MM.1S (cell line): ENCODE measurements around the gene NUP98.

ENCODE experiments used
- DNase-seq: peaks from one replicate; pipeline ENCODE4 v3.0.0-alpha.2; 2015
- H2AFZ ChIP-seq: fragments of 300-600 bp; sonication (generic); 2 replicates; pipeline ENCODE4 v1.6.0; 2016; ENCODE audit warnings: antibody characterized with exemption, low read length
- H3F3A ChIP-seq: fragments of 300-600 bp; sonication (generic); 2 replicates; pipeline ENCODE4 v1.6.1; 2016; ENCODE audit warnings: mild to moderate bottlenecking, antibody characterized with exemption, low read length, moderate library complexity, mixed read lengths; ENCODE audit not compliant: insufficient read depth
- H3K27ac ChIP-seq: fragments of 300-600 bp; sonication (generic); 2 replicates; pipeline ENCODE4 v1.5.1; 2016; ENCODE audit warnings: mild to moderate bottlenecking, low read length
- H3K27me3 ChIP-seq: fragments of 300-600 bp; sonication (generic); replicated peaks from 2 replicates; pipeline ENCODE4 v1.6.0; 2016; ENCODE audit warnings: low read length; ENCODE audit not compliant: insufficient read depth
- H3K36me3 ChIP-seq: fragments of 300-600 bp; sonication (generic); replicated peaks from 2 replicates; pipeline ENCODE4 v1.6.1; 2016; ENCODE audit warnings: mild to moderate bottlenecking, low read length, mixed read lengths; ENCODE audit not compliant: insufficient read depth
- H3K4me1 ChIP-seq: fragments of 300-600 bp; sonication (generic); 2 replicates; pipeline ENCODE4 v1.6.1; 2016; ENCODE audit warnings: low read length, mixed read lengths
- H3K4me2 ChIP-seq: fragments of 300-600 bp; sonication (generic); 2 replicates; pipeline ENCODE4 v1.6.0; 2016; ENCODE audit warnings: low read depth, low read length
- H3K4me3 ChIP-seq: fragments of 300-600 bp; sonication (generic); 2 replicates; pipeline ENCODE4 v1.5.1; 2016; ENCODE audit warnings: low read length, mixed read lengths
- H3K79me2 ChIP-seq: fragments of 300-600 bp; sonication (generic); 2 replicates; pipeline ENCODE4 v1.6.1; 2016; ENCODE audit warnings: mixed run types, low read length, mixed read lengths
- H3K9ac ChIP-seq: fragments of 300-600 bp; sonication (generic); 2 replicates; pipeline ENCODE4 v1.6.1; 2016; ENCODE audit warnings: low read length, mixed read lengths
- H3K9me2 ChIP-seq: fragments of 300-600 bp; sonication (generic); replicated peaks from 2 replicates; pipeline ENCODE4 v1.6.1; 2016; ENCODE audit warnings: mild to moderate bottlenecking, low read length, mixed read lengths; ENCODE audit not compliant: insufficient read depth
- H3K9me3 ChIP-seq: fragments of 300-600 bp; sonication (generic); replicated peaks from 2 replicates; pipeline ENCODE4 v1.6.1; 2016; ENCODE audit warnings: mild to moderate bottlenecking, low read length, mixed read lengths; ENCODE audit not compliant: insufficient read depth
- H4K20me1 ChIP-seq: fragments of 300-600 bp; sonication (generic); 2 replicates; pipeline ENCODE4 v1.6.1; 2016; ENCODE audit warnings: mild to moderate bottlenecking, low read length, moderate library complexity, mixed read lengths; ENCODE audit not compliant: insufficient read depth
- CTCF ChIP-seq: fragments of 300-600 bp; sonication (generic); IDR thresholded peaks from 2 replicates; pipeline ENCODE4 v1.5.1; 2016; ENCODE audit warnings: antibody characterized with exemption, low read length, mixed read lengths
- EZH2 ChIP-seq: fragments of 300-600 bp; sonication (generic); optimal IDR thresholded peaks from 2 replicates; pipeline ENCODE3; 2017; ENCODE audit warnings: low read depth, mild to moderate bottlenecking, antibody characterized with exemption, low read length, mixed read lengths
- EZH2phosphoT487 ChIP-seq: fragments of 300-600 bp; sonication (generic); IDR thresholded peaks from 2 replicates; pipeline ENCODE4 v1.6.1; 2018; ENCODE audit warnings: antibody characterized with exemption, low read length

NUP98 gene

GRCh38 chr11:3807909-3808860 is 10.8 kb upstream of the NUP98 start, which contains the start of gene PGAP2:
Gene PGAP2 (plus strand): TSS chr11:3808560. CDS start chr11:3811260, 2,700 bp downstream.
- DNase-seq, result peak; percentile 50
- H3K36me3 ChIP-seq, result no peaks in the 10 kb centered on the region
- peaks cover 4% of the 10 kb centered on the region; the same call in 1 of the 2 replicates for H3K79me2 ChIP-seq
- H3K9ac ChIP-seq, result peak within 1 kb of the TSS; percentile 76
- H3K4me2 ChIP-seq, result peak within 1 kb of the TSS; percentile 87
- H3F3A ChIP-seq, result peaks cover 12% of the 10 kb centered on the region; the same call in 1 of the 2 replicates
- no peaks in the 10 kb centered on the region for H3K27me3 ChIP-seq
- peak; percentile 61 for TF ChIP-seq CTCF
- no peak for TF ChIP-seq EZH2
- H3K9me2 ChIP-seq, result no peaks in the 10 kb centered on the region
- H2AFZ ChIP-seq, result peak within 1 kb of the TSS; percentile 100
- no peaks in the 10 kb centered on the region for H3K4me1 ChIP-seq
- H3K4me3 ChIP-seq, result peak within 1 kb of the TSS; percentile 83
- H4K20me1 ChIP-seq, result no peaks in the 10 kb centered on the region
- H3K27ac ChIP-seq, result peak within 1 kb of the TSS; percentile 41; the same call in 1 of the 2 replicates
- H3K9me3 ChIP-seq, result no peaks in the 10 kb centered on the region

GRCh38 chr11:3803726-3804495 is 6.6 kb upstream of the NUP98 start:
- Histone ChIP-seq H3K9ac (no peak overlapping the region), H3K9me2 (no peaks in the 10 kb centered on the region), H3K9me3 (no peaks in the 10 kb centered on the region), H3K4me2 (no peak overlapping the region), H3K27ac (no peak overlapping the region), H3K4me3 (no peak overlapping the region), H3K27me3 (no peaks in the 10 kb centered on the region), H3K4me1 (no peaks in the 10 kb centered on the region), H3F3A (peaks cover 16% of the 10 kb centered on the region; the same call in 1 of the 2 replicates), H3K79me2 (no peaks in the 10 kb centered on the region), H3K36me3 (no peaks in the 10 kb centered on the region), H4K20me1 (no peaks in the 10 kb centered on the region), H2AFZ (no peak overlapping the region)
- DNase-seq, result no peak
- TF ChIP-seq EZH2, result no peak
- no peak for TF ChIP-seq EZH2phosphoT487
- no peak for TF ChIP-seq CTCF

GRCh38 chr11:3802011-3802790 is 4.8 kb upstream of the NUP98 start:
- Histone ChIP-seq H3F3A (0 out of 2 replicates have a peak, but pooled peaks cover 10% of the 10 kb centered on the region), H3K27me3 (no peaks in the 10 kb centered on the region), H3K9me3 (no peaks in the 10 kb centered on the region), H3K4me2 (no peak overlapping the region), H3K79me2 (peaks cover 6% of the 10 kb centered on the region), H3K27ac (no peak overlapping the region), H3K9me2 (no peaks in the 10 kb centered on the region), H2AFZ (no peak overlapping the region), H3K4me3 (no peak overlapping the region), H3K36me3 (no peaks in the 10 kb centered on the region), H4K20me1 (no peaks in the 10 kb centered on the region), H3K4me1 (no peaks in the 10 kb centered on the region), H3K9ac (no peak overlapping the region)
- TF ChIP-seq CTCF (no peak), EZH2 (no peak), EZH2phosphoT487 (no peak)
- no peak for DNase-seq
